Fibroblast of the aortic adventitia (primary cell): ENCODE data around the gene PCNX4. TPM values are rescaled to one million over a fixed set of nuclear protein-coding genes. Genes with fewer than 3 reads are reported as not detected.

Experiments
- DNase-seq: peaks from one replicate; pipeline ENCODE4 v3.0.0-alpha.2; 2010; ENCODE audit warnings: low read depth
- H3K4me3 ChIP-seq: 2 replicates; pipeline ENCODE4 v1.5.1; 2011; ENCODE audit warnings: low read depth, mild to moderate bottlenecking, control low read depth, low read length, moderate library complexity
- total RNA-seq: library from RNA; depleted of rRNA; stranded (reverse); fragments of >200 nt; gene quantifications from 2 replicates; pipeline ENCODE4 v1.2.3, GENCODE V29; 2012; ENCODE audit warnings: low replicate concordance
- TF ChIP-seq, protein P1 (sequence below): IDR thresholded peaks from 2 replicates; pipeline ENCODE4 v1.5.1; 2011; ENCODE audit warnings: mild to moderate bottlenecking, low read length, control low read depth, inconsistent platforms; ENCODE audit not compliant: insufficient read depth

Gene PCNX4
- total RNA-seq, 1 donor, result 114 TPM

DNA sequence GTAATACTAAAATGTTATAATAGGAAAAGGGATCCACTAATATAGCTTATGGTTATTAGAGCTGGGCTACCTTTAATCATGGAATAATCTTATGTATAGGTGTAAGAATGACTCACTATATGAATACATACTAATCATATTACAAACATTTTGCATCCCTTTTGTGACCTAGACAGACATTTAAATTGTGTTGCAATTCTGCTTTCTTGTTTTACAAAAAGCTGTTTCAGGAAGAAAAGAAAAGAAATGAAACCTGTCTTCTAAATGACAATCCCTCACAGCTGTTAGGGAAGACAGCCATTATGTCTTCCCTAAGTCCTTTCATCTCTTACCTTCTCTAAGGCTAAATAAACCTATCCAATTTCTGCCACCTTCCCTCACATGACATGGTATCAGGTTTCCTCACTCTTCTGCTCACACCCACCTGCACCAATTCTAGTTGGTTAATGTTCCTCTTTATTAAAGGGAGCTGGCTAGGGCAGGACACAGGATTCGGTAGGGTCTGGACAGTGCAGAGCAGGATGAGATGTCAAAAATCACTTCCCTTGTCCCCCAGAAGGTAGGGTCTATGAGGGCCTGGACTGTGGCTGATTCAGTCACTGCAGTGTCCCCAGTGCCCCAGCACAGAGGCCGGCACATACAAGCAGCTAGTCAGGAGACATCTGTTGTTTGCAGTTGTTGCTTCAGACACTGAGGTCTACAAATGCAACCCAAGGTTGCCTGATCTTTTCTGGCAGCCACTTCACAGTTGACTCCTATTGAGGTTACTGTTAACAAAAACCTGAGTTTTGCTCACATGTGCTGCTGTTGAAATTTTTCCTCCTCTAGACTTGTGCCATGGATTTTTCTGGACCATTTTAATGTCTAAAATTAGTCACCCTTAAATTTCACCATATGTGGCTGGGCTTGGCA is 69.7 kb downstream of the PCNX4 start:
- DNase-seq, result peak; percentile 64
- no peak overlapping the region for H3K4me3 ChIP-seq
- TF ChIP-seq, protein P1, sequence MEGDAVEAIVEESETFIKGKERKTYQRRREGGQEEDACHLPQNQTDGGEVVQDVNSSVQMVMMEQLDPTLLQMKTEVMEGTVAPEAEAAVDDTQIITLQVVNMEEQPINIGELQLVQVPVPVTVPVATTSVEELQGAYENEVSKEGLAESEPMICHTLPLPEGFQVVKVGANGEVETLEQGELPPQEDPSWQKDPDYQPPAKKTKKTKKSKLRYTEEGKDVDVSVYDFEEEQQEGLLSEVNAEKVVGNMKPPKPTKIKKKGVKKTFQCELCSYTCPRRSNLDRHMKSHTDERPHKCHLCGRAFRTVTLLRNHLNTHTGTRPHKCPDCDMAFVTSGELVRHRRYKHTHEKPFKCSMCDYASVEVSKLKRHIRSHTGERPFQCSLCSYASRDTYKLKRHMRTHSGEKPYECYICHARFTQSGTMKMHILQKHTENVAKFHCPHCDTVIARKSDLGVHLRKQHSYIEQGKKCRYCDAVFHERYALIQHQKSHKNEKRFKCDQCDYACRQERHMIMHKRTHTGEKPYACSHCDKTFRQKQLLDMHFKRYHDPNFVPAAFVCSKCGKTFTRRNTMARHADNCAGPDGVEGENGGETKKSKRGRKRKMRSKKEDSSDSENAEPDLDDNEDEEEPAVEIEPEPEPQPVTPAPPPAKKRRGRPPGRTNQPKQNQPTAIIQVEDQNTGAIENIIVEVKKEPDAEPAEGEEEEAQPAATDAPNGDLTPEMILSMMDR, result no peak

DNA sequence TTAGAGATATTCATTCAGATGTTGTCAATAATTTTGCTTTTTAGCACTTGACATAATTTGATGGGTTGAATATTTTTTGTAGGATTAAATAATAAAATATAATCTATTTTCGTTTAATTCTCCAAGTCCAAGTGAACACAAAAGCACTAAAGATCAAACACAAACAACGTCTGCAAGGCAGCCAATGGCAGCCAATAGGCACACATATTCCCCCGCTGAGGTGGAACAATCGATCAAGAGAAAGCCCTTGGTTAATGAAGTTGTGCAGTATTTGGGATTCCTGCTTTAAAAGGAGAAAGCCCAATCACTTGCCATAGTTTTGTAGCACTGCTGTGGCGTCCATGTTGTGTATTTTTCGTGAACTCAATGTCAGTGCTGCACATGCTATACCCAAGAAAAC is 72.0 kb downstream of the PCNX4 start:
- DNase-seq, result no peak
- H3K4me3 ChIP-seq, result peak overlapping the region; percentile 92
- TF ChIP-seq, protein P1, result no peak

DNA sequence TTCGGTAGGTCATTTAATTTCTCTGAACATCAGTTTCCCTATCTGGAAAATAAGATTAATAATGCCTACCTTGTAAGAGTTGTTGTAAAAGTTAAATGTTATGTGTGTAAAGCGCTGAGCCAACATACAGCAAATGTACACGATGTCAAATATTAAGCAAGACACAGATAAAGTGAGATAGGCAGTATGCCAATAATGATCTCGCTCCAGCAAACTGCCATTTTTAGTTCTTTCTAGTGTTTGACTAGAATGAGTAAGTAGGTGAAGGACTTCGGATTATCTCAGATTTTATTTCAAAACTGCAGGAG is 72.6 kb downstream of the PCNX4 start:
- peak overlapping the region; percentile 92 for H3K4me3 ChIP-seq
- TF ChIP-seq, protein P1, result no peak
- DNase-seq, result peak; percentile 64

DNA sequence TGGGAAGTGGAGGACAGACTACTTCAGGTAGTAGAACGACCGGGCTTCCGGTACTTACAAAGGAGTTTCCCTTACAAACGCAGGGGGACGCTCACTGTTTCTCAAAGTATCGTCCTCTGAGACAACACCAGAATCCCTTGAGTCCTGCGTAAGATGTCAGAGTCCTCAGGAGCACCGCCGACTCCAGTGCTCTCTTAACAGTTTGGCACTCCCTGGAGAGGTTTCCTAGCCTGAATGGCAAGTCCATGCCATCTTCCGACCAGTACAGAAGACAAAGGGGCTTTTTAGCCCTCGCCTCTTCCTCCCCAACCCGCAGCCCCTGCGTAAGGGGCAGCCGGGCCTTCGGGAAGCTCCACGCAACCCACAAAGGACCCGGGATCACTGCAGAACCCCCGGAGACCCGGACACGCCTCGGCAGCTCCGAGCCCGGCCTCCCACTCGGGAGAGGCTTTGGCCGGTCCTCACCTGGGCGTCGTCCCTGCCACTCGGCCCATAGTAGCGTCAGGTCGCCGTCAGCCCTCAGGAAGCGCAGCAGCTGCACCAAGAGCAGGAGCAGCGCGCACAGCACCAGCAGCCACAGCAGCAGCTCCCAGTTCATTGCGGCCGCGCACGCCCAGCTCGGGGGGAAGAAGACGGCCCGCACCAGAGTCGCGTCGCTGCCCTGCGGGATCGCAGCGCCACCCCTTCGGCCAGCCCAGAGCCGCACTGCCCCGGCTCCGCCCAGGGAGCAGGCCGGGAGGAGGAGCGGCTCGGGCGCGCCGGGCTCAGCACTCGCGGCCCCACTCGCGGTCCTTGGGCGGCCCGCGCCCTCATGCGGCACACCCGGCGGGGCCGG is 73.2 kb downstream of the PCNX4 start, which contains the start of gene DHRS7:
TSS of gene DHRS7 (minus strand) at position 687 of the 835 bp plus-strand sequence. CDS start at position 598, 89 bp downstream.
- peak; percentile 70 for DNase-seq
- peak within 1 kb of the TSS; percentile 92 for H3K4me3 ChIP-seq
- TF ChIP-seq, protein P1, result peak; percentile 49

DNA sequence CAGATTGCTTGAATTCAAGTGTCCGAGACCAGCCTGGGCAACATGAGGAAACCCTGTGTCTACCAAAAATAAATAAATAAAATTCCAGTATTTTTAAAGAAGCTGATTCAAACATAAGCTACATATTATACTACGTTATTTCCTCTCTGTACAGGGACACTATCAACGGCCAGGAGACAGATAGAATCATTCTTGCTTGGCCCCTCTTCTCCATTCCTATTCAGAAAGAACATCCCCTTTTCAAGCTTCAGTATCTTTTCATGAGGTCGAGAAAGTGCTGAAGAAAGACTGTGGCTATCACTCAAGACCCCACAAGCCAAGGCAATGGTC is 73.8 kb downstream of the PCNX4 start:
- DNase-seq, result no peak
- H3K4me3 ChIP-seq, result peak overlapping the region; percentile 92
- TF ChIP-seq, protein P1, result no peak

DNA sequence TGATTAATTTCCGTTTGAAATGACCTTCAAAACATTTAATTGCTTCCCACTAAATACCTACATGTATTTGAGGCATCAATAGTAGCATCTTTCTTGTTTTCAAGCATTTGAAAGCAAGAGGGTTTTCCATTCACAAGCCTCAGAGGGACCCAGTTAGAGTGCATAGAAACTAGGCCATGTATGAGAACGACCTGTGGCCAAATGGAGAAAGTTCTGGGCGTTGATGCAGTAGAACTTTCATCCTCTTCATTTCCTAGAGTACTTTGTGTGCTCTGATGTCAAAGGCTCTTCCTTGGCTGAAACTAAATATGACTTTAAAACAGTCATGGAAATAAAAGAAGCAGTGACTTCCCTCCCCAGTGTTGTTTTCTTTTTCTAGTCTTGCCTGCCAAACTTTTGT is 74.4 kb downstream of the PCNX4 start:
- DNase-seq, result no peak
- TF ChIP-seq, protein P1, result no peak
- H3K4me3 ChIP-seq, result no peak overlapping the region
